HepG2 (cell line): ENCODE measurements around the gene PIK3R5. TPM values are rescaled to one million over a fixed set of nuclear protein-coding genes. Genes with fewer than 3 reads are reported as not detected.

Experiments
- ATAC-seq: fragments of 200-7000 bp; cut with Tn5 transposase; 3 replicates; pipeline ENCODE4 v1.9.1; 2020; ENCODE audit warnings: mild to moderate bottlenecking, moderate library complexity
- BruUV-seq: library from RNA; stranded (reverse); fragments of 400-500 nt; replicated peaks from 2 replicates; lab custom pipeline; 2021; lab: Mats Ljungman, UMichigan
- CTCF ChIA-PET: fragments of 300-600 bp; formaldehyde crosslinking; extraction: SDS; loops from one replicate; lab custom pipeline; 2021; ENCODE audit warnings: low total read pairs, inconsistent platforms, low intra/inter-chr PET ratio; lab: Yijun Ruan, JAX
- POLR2A ChIA-PET: fragments of 350-600 bp; sonication (Branson Sonifier 250); formaldehyde crosslinking; loops from one replicate; lab custom pipeline; 2020; ENCODE audit warnings: antibody characterized with exemption, inconsistent platforms; lab: Yijun Ruan, JAX
- DNase-seq: peaks from one replicate; pipeline ENCODE4 v3.0.0-alpha.2; 2015; ENCODE audit warnings: low spot score
- FAIRE-seq: peaks from 3 replicates; lab custom pipeline; 2011; peaks lifted over from hg19 to GRCh38; lab: Jason Lieb, UNC
- H2AFZ ChIP-seq: one replicate; pipeline ENCODE4 v1.6.1; 2011; ENCODE audit warnings: low read length, inconsistent platforms
- H3K27ac ChIP-seq: fragments of 300-600 bp; 3 replicates; pipeline ENCODE4 v1.8.0; 2011; ENCODE audit warnings: mixed run types, mild to moderate bottlenecking, mixed read lengths, low read length, inconsistent platforms; ENCODE audit not compliant: insufficient read depth; ENCODE audit errors: extremely low read length
- H3K27me3 ChIP-seq, 2 experiments: fragments of 200-600 bp in 1 of 2; 2 replicates in 1 of 2; 3 replicates in 1 of 2; pipeline versions ENCODE4 v1.6.0 to v1.8.0; 2011; ENCODE audit warnings: low read length in 2 of 2, mild to moderate bottlenecking in 2 of 2, moderate library complexity in 2 of 2, inconsistent platforms in 1 of 2; ENCODE audit not compliant: insufficient read depth in 2 of 2, control insufficient read depth in 1 of 2
- H3K36me3 ChIP-seq, 2 experiments: fragments of 200-600 bp in 1 of 2; replicated peaks in 1 of 2; 2 replicates in 1 of 2; 3 replicates in 1 of 2; pipeline versions ENCODE4 v1.5.1 to v1.8.0; 2011; ENCODE audit warnings: low read length in 2 of 2, inconsistent platforms in 1 of 2; ENCODE audit not compliant: insufficient read depth in 2 of 2, control insufficient read depth in 1 of 2
- H3K4me1 ChIP-seq: 2 replicates; pipeline ENCODE4 v1.5.1; 2012; ENCODE audit warnings: low read length, inconsistent platforms; ENCODE audit not compliant: insufficient read depth
- H3K4me2 ChIP-seq: 2 replicates; pipeline ENCODE4 v1.6.0; 2011; ENCODE audit warnings: low read depth, low read length, inconsistent platforms
- H3K4me3 ChIP-seq, 3 experiments: fragments of 200-600 bp in 1 of 3; sonication (generic), shearing (Covaris generic) in 1 of 3; replicated peaks in 1 of 3; 2 replicates each; pipeline ENCODE4 v1.5.1; 2011 to 2016; ENCODE audit warnings: low read length in 3 of 3, inconsistent platforms in 2 of 3, low read depth in 2 of 3, mild to moderate bottlenecking in 2 of 3, control low read depth in 1 of 3, mixed read lengths in 1 of 3; ENCODE audit not compliant: insufficient read depth in 1 of 3
- H3K79me2 ChIP-seq: one replicate; pipeline ENCODE4 v1.6.1; 2011; ENCODE audit warnings: low read length, inconsistent platforms; ENCODE audit not compliant: insufficient read depth
- H3K9ac ChIP-seq: 2 replicates; pipeline ENCODE4 v1.6.0; 2011; ENCODE audit warnings: mild to moderate bottlenecking, low read depth, low read length, inconsistent platforms; ENCODE audit not compliant: insufficient read depth
- H3K9me3 ChIP-seq: 2 replicates; pipeline ENCODE4 v1.5.1; 2012; ENCODE audit warnings: mild to moderate bottlenecking, low read length
- H4K20me1 ChIP-seq: 2 replicates; pipeline ENCODE4 v1.6.0; 2011; ENCODE audit warnings: inconsistent platforms, mild to moderate bottlenecking, low read length, moderate library complexity; ENCODE audit not compliant: insufficient read depth
- ARNT2 ChIP-seq: sonication (generic); formaldehyde crosslinking; IDR thresholded peaks from 2 replicates; pipeline ENCODE4 v1.8.0; 2022; ENCODE audit warnings: mild to moderate bottlenecking, low read depth, missing genetic modification reagents, moderate library complexity
- GPN1 ChIP-seq: sonication (generic); formaldehyde crosslinking; IDR thresholded peaks from 2 replicates; pipeline ENCODE4 v1.5.1; 2020; ENCODE audit warnings: missing genetic modification reagents, borderline replicate concordance
- GTF2F1 ChIP-seq: fragments of 150-350 bp; IDR thresholded peaks from 2 replicates; pipeline ENCODE4 v1.6.1; 2014; ENCODE audit warnings: low read length
- KAT8 ChIP-seq: IDR thresholded peaks from 2 replicates; pipeline ENCODE4 v1.6.1; 2016; ENCODE audit warnings: missing genetic modification reagents, missing compliant biosample characterization
- THYN1 ChIP-seq: sonication (generic); formaldehyde crosslinking; IDR thresholded peaks from 2 replicates; pipeline ENCODE4 v1.8.1; 2023; ENCODE audit warnings: low read depth, mild to moderate bottlenecking, moderate library complexity, missing genetic modification reagents, borderline replicate concordance
- TOPORS ChIP-seq: sonication (generic); formaldehyde crosslinking; IDR thresholded peaks from 2 replicates; pipeline ENCODE4 v1.8.0; 2023; ENCODE audit warnings: mild to moderate bottlenecking, missing genetic modification reagents
- ZIK1 ChIP-seq: sonication (generic); formaldehyde crosslinking; IDR thresholded peaks from 2 replicates; pipeline ENCODE4 v1.5.0; 2020; ENCODE audit warnings: mild to moderate bottlenecking, low read depth, missing genetic modification reagents, borderline replicate concordance
- ZNF563 ChIP-seq: sonication (generic); formaldehyde crosslinking; IDR thresholded peaks from 2 replicates; pipeline ENCODE4 v1.8.0; 2022; ENCODE audit warnings: mild to moderate bottlenecking, moderate library complexity, missing genetic modification reagents
- WGBS: methylation state at CpG from one replicate; pipeline ENCODE4 v1.1.6; 2017; ENCODE audit warnings: low lambda C conversion rate; 5-methylcytosine and 5-hydroxymethylcytosine counted together
- in situ Hi-C: cut with HindIII; loops from 2 replicates; pipeline ENCODE4 v1.10.0; 2017; ENCODE audit warnings: low pct_unique_long_range_greater_than_20kb; ENCODE audit not compliant: extremely low pct_ligation_motif_present
- intact Hi-C: fragments of 100-400 bp; cut with micrococcal nuclease; formaldehyde crosslinking; loops from one replicate; pipeline ENCODE4 v1.10.0; 2022; ENCODE audit not compliant: unreplicated experiment
- polyA plus RNA-seq, 8 experiments: library from polyadenylated mRNA; depleted of rRNA in 3 of 8; stranded (reverse) in 7 of 8; unstranded in 1 of 8; fragments of >200 nt; fragmentation: Illumina TruSeq in 4 of 8; extraction: Trizol in 4 of 8; gene quantifications; 2 replicates each; pipeline versions ENCODE4 v1.2.1 to v1.2.3, GENCODE V29; 2011 to 2016; ENCODE audit warnings: low read depth in 4 of 8, missing spikeins in 1 of 8, mixed read lengths in 1 of 8; ENCODE audit not compliant: insufficient read depth in 1 of 8
- total RNA-seq, 5 experiments: library from RNA; depleted of rRNA; stranded (reverse); fragments of >200 nt; fragmentation: Illumina TruSeq; extraction: Trizol; gene quantifications; 2 replicates each; pipeline ENCODE4 v1.2.3, GENCODE V29; 2016; ENCODE audit warnings: low read depth in 1 of 5

PIK3R5 gene
- total and polyA plus RNA-seq, 2 of the 13 experiments (the other 11 are each of a cell fraction or from before 2014, with no cell fraction given): not detected

GRCh38 chr17:8892338-8892690 is 73.2 kb downstream of the PIK3R5 start:
- Histone ChIP-seq H3K9ac (no peak overlapping the region), H3K27me3 (peaks cover 7 to 54% of the 10 kb centered on the region in 2 experiments; a peak in 4 of 5 replicates), H3K9me3 (no peaks in the 10 kb centered on the region), H4K20me1 (no peaks in the 10 kb centered on the region), H3K4me3 (no peak overlapping the region), H2AFZ (no peak overlapping the region), H3K36me3 (no peaks in the 10 kb centered on the region), H3K4me1 (no peaks in the 10 kb centered on the region), H3K27ac (no peak overlapping the region), H3K79me2 (no peaks in the 10 kb centered on the region), H3K4me2 (no peak overlapping the region)
- TF ChIP-seq ZIK1 (CRISPR knock-in tag) (no peak), GTF2F1 (no peak), ZNF563 (CRISPR knock-in tag) (no peak)
- no peak for ATAC-seq
- CTCF ChIA-PET: no interaction called here
- intact Hi-C loops: no loop called here
- FAIRE-seq: no peak
- POLR2A ChIA-PET: no interaction called here
- in situ Hi-C loops: no loop called here
- under 1% methylated on average over 6 of the region's 6 CpGs for WGBS
- no TSS peak for BruUV-seq
- DNase-seq: no peak

GRCh38 chr17:8890671-8891070 is 74.8 kb downstream of the PIK3R5 start:
- POLR2A ChIA-PET: no interaction called here
- CTCF ChIA-PET: no interaction called here
- no peaks in the 10 kb centered on the region for H3K9me3 ChIP-seq
- H4K20me1 ChIP-seq: no peaks in the 10 kb centered on the region
- no peak overlapping the region for H3K9ac ChIP-seq
- no peaks in the 10 kb centered on the region for H3K36me3 ChIP-seq
- in situ Hi-C loops: no loop called here
- FAIRE-seq (no peak), ATAC-seq (no peak), DNase-seq (no peak)
- TF ChIP-seq ARNT2 (no peak), GPN1 (CRISPR knock-in tag) (no peak), TOPORS (no peak), THYN1 (no peak), KAT8 (CRISPR knock-in tag) (no peak)
- no peak overlapping the region for H3K4me2 ChIP-seq
- intact Hi-C loops: no loop called here
- H3K27ac ChIP-seq: no peak overlapping the region
- H2AFZ ChIP-seq: no peak overlapping the region
- no TSS peak for BruUV-seq
- no peaks in the 10 kb centered on the region for H3K79me2 ChIP-seq
- H3K4me1 ChIP-seq: no peaks in the 10 kb centered on the region
- no CpG with 5 or more reads among the region's 12 CpGs for WGBS
- H3K4me3 ChIP-seq: no peak overlapping the region
- peaks cover 7 to 40% of the 10 kb centered on the region in 2 experiments; a peak in 4 of 5 replicates for H3K27me3 ChIP-seq
